GM12878 (cell line): ENCODE results near the gene EHBP1. TPM values are rescaled to one million over a fixed set of nuclear protein-coding genes. Genes with fewer than 3 reads are reported as not detected.

Experiments used
- ATAC-seq: fragments of 200-7000 bp; cut with Tn5 transposase; 3 replicates; pipeline ENCODE4 v1.9.1; 2020; ENCODE audit warnings: mild to moderate bottlenecking, moderate library complexity
- BruUV-seq: library from RNA; stranded (reverse); fragments of 400-500 nt; replicated peaks from 2 replicates; lab custom pipeline; 2021; lab: Mats Ljungman, UMichigan
- CTCF ChIA-PET: fragments of 300-600 bp; sonication (Branson Sonifier 250); formaldehyde crosslinking; extraction: SDS; loops from one replicate; lab custom pipeline; 2021; ENCODE audit warnings: inconsistent platforms; lab: Yijun Ruan, JAX
- POLR2A ChIA-PET: fragments of 350-600 bp; formaldehyde crosslinking; extraction: SDS; loops from one replicate; lab custom pipeline; 2021; ENCODE audit warnings: inconsistent platforms; lab: Charles Lee
- RAD21 ChIA-PET: fragments of 300-600 bp; sonication (Branson Sonifier 250); formaldehyde crosslinking; loops from one replicate; lab custom pipeline; 2023; ENCODE audit warnings: antibody characterized with exemption; ENCODE audit not compliant: unreplicated experiment; lab: Charles Lee
- SMC1A ChIA-PET: fragments of 300-600 bp; sonication (Branson Sonifier 250); formaldehyde crosslinking; loops from one replicate; lab custom pipeline; 2023; ENCODE audit not compliant: unreplicated experiment, uncharacterized antibody; lab: Charles Lee
- DNase-seq: peaks from one replicate; pipeline ENCODE4 v3.0.0-alpha.2; 2011; ENCODE audit warnings: low read depth, low spot score
- FAIRE-seq: peaks from 3 replicates; lab custom pipeline; 2011; peaks lifted over from hg19 to GRCh38; lab: Jason Lieb, UNC
- H2AFZ ChIP-seq: 2 replicates; pipeline ENCODE4 v1.6.0; 2011; ENCODE audit warnings: low read depth, low read length, control low read depth; ENCODE audit not compliant: control insufficient read depth
- H3K27ac ChIP-seq: 2 replicates; pipeline ENCODE4 v1.5.1; 2011; ENCODE audit warnings: control low read depth; ENCODE audit not compliant: control insufficient read depth, insufficient read depth
- H3K27me3 ChIP-seq, 2 experiments: replicated peaks in 1 of 2; 2 replicates each; pipeline versions ENCODE4 v1.6.0 to v1.6.1; 2011; ENCODE audit warnings: low read length in 1 of 2; ENCODE audit not compliant: control insufficient read depth in 2 of 2, insufficient read depth in 2 of 2
- H3K36me3 ChIP-seq, 2 experiments: 2 replicates each; pipeline ENCODE4 v1.5.1; 2011; ENCODE audit warnings: low read length in 1 of 2; ENCODE audit not compliant: control insufficient read depth in 2 of 2, insufficient read depth in 2 of 2
- H3K4me1 ChIP-seq: 2 replicates; pipeline ENCODE4 v1.6.1; 2011; ENCODE audit warnings: mild to moderate bottlenecking, low read length, moderate library complexity, mixed read lengths; ENCODE audit not compliant: control insufficient read depth, insufficient read depth
- H3K4me2 ChIP-seq: 2 replicates; pipeline ENCODE4 v1.6.0; 2011; ENCODE audit warnings: control low read depth; ENCODE audit not compliant: control insufficient read depth, insufficient read depth
- H3K4me3 ChIP-seq: fragments of 200-600 bp; sonication (generic); 2 replicates; pipeline ENCODE4 v1.5.1; 2016
- H3K79me2 ChIP-seq: 2 replicates; pipeline ENCODE4 v1.6.0; 2011; ENCODE audit warnings: low read length; ENCODE audit not compliant: control insufficient read depth, insufficient read depth
- H3K9ac ChIP-seq: 2 replicates; pipeline ENCODE4 v1.8.0; 2011; ENCODE audit warnings: low read length, control low read depth, mixed read lengths; ENCODE audit not compliant: control insufficient read depth, insufficient read depth
- H3K9me3 ChIP-seq: replicated peaks from 3 replicates; pipeline ENCODE4 v1.5.1; 2011; ENCODE audit warnings: mild to moderate bottlenecking, low read length; ENCODE audit not compliant: control insufficient read depth, insufficient read depth
- H4K20me1 ChIP-seq: 2 replicates; pipeline ENCODE4 v1.6.0; 2011; ENCODE audit not compliant: control insufficient read depth, insufficient read depth
- BACH1 ChIP-seq: fragments of 450-650 bp; IDR thresholded peaks from 2 replicates; pipeline ENCODE4 v1.6.1; 2017; ENCODE audit warnings: mild to moderate bottlenecking, borderline replicate concordance
- BCL3 ChIP-seq: IDR thresholded peaks from 2 replicates; pipeline ENCODE4 v1.6.1; 2011; ENCODE audit warnings: borderline replicate concordance, low read depth, mild to moderate bottlenecking, moderate library complexity, low read length; ENCODE audit not compliant: insufficient read depth, poor library complexity, severe bottlenecking
- IRF4 ChIP-seq: IDR thresholded peaks from 2 replicates; pipeline ENCODE4 v1.6.1; 2011; ENCODE audit warnings: low read depth, low read length
- NBN ChIP-seq: fragments of 450-650 bp; IDR thresholded peaks from 2 replicates; pipeline ENCODE4 v1.6.1; 2016
- NFIC ChIP-seq: IDR thresholded peaks from 2 replicates; pipeline ENCODE4 v1.6.1; 2012; ENCODE audit warnings: low read depth, mild to moderate bottlenecking, inconsistent platforms, low read length, moderate library complexity
- NR2C1 ChIP-seq: fragments of 450-650 bp; IDR thresholded peaks from 2 replicates; pipeline ENCODE4 v1.6.1; 2017; ENCODE audit warnings: antibody characterized with exemption, mild to moderate bottlenecking, moderate library complexity
- NR2C2 ChIP-seq: IDR thresholded peaks from 2 replicates; pipeline ENCODE4 v1.6.1; 2011; ENCODE audit warnings: borderline replicate concordance, low read depth; ENCODE audit not compliant: control insufficient read depth, insufficient read length
- TARDBP ChIP-seq: IDR thresholded peaks from 2 replicates; pipeline ENCODE4 v1.6.1; 2016; ENCODE audit warnings: borderline replicate concordance
- ZNF592 ChIP-seq: fragments of 450-650 bp; IDR thresholded peaks from 2 replicates; pipeline ENCODE4 v1.6.1; 2017; ENCODE audit warnings: mild to moderate bottlenecking, moderate library complexity
- WGBS: methylation state at CpG from one replicate; pipeline ENCODE4 v1.1.6; 2016; ENCODE audit warnings: low lambda C conversion rate; ENCODE audit not compliant: insufficient replicate concordance, insufficient coverage; ENCODE audit errors: missing lambda C conversion rate; 5-methylcytosine and 5-hydroxymethylcytosine counted together
- in situ Hi-C: fragments of 300-500 bp; cut with MboI; formaldehyde crosslinking; loops from 9 replicates; pipeline ENCODE4 v1.14.3; 2018; ENCODE audit warnings: mixed read lengths
- intact Hi-C: fragments of 100-400 bp; cut with micrococcal nuclease; formaldehyde crosslinking; loops from one replicate; pipeline ENCODE4 v1.14.2; 2022; ENCODE audit not compliant: unreplicated experiment
- polyA plus RNA-seq, 11 experiments: library from polyadenylated mRNA; depleted of rRNA in 4 of 11; unstranded in 6 of 11; stranded (reverse) in 5 of 11; fragments of >200 nt; fragmentation: Nextera tagmentation in 4 of 11; fragmentation: Illumina TruSeq in 1 of 11; extraction: Ambion mirVana in 4 of 11; extraction: Trizol in 1 of 11; gene quantifications; 1 replicate in 1 of 11; 2 replicates in 10 of 11; pipeline versions ENCODE4 v1.2.1 to v1.2.3, GENCODE V29; 2011 to 2016; ENCODE audit warnings: inconsistent platforms in 2 of 11, missing spikeins in 2 of 11, low read depth in 1 of 11
- total RNA-seq, 4 experiments: library from RNA; depleted of rRNA in 3 of 4; stranded (reverse); fragments of >200 nt in 3 of 4; fragmentation: Illumina TruSeq in 1 of 4; extraction: Trizol in 1 of 4; gene quantifications; 2 replicates each; pipeline versions ENCODE4 v1.2.1 to v1.2.3, GENCODE V29; 2013 to 2021

EHBP1 gene
- total and polyA plus RNA-seq, 10 of the 15 experiments (the other 5 are each of a cell fraction or from before 2014, with no cell fraction given) = 5.7 to 26.1 (median 13.6) TPM

DNA sequence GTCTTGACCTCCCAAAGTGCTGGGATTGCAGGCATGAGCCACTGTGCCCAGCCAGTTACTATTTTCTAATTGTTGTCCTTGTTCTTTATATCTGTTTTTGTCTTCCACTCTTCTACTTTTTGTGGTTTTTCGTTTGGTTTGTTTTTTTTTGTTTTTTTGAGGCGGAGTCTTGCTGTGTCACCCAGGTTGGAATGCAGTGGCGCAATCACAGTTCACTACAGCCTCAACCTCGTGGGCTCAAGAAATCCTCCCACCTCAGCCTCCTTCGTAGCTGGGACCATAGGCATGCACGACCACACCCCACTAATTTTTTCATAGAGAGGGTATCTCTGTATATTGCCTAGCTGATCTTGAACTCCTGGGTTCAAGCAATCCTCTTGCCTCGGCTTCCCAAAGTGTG lies 100.7 kb downstream of the EHBP1 start:
- H4K20me1 ChIP-seq = no peaks in the 10 kb centered on the region
- no peak for FAIRE-seq
- 84% methylated on average over 7 of the region's 7 CpGs for WGBS
- no peaks in the 10 kb centered on the region for H3K79me2 ChIP-seq
- TF ChIP-seq BCL3 (no peak), NR2C1 (no peak), NFIC (no peak), TARDBP (no peak), NBN (no peak), ZNF592 (no peak), NR2C2 (no peak), BACH1 (no peak), IRF4 (no peak)
- ChIA-PET RAD21 (no interaction called here), CTCF (no interaction called here), SMC1A (interaction anchor here (1.1 to 1.9 kb wide), 2 partner anchors 8 to 9 kb away, joined by 5 to 6 read pairs; no protein-coding TSS in a partner anchor), POLR2A (no interaction called here)
- no peak overlapping the region for H3K9ac ChIP-seq
- H3K9me3 ChIP-seq = no peaks in the 10 kb centered on the region; the same call in 2 of the 3 replicates
- no peak overlapping the region for H3K27ac ChIP-seq
- H3K36me3 ChIP-seq = no peaks in the 10 kb centered on the region; a peak in 1 of 4 replicates
- in situ Hi-C loops (no loop called here), intact Hi-C loops (no loop called here)
- no peaks in the 10 kb centered on the region; the same call in 1 of the 2 replicates for H3K4me1 ChIP-seq
- BruUV-seq = no TSS peak
- no peaks in the 10 kb centered on the region for H3K27me3 ChIP-seq
- ATAC-seq = no peak
- no peak overlapping the region for H2AFZ ChIP-seq
- H3K4me3 ChIP-seq = no peak overlapping the region
- no peak for DNase-seq
- no peak overlapping the region for H3K4me2 ChIP-seq
